ENCODE results near the gene ABCC9. TPM values are rescaled to one million over a fixed set of nuclear protein-coding genes. Genes with fewer than 3 reads are reported as not detected.
"Not testable (repeated sequence)": the region's sequence is repeated elsewhere in the genome, so short reads cannot be mapped to it uniquely, and the experiment has no call there.

Gene ABCC9
- total RNA-seq, 4 donors from 2014 or later, result 2.4 to 14.9 (median 5.9) TPM

DNA sequence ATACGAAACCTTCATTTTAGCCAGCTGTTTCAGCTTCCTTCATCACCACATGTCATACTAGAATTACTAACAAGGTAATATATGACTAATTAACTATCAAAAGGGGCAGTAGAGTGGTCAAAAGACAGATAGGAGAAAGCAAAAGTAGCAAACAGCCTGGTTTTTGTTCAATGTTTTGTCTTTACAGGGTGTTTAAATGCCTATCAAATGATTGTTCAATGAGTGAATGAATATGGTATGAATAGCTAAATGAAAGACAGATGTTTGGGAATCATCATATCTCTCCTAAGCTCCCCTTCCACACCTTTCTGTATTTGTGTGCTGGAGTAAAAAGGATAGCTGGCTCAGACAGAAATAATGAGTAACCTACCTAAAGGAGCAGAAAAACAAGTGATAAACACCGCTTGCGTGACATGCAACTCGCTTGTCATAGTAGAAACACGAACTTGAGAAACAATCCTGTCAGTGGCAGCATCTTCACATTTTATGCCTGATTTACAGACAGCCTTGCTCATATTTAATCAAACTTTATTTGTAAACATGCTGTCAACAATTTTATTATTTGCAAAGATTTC is 34.2 kb downstream of the ABCC9 start:
- H3K27ac ChIP-seq, result no peak overlapping the region
- no peak for TF ChIP-seq POLR2A (IDR thresholded peaks at IDR 0.05)
- TF ChIP-seq, protein P1, sequence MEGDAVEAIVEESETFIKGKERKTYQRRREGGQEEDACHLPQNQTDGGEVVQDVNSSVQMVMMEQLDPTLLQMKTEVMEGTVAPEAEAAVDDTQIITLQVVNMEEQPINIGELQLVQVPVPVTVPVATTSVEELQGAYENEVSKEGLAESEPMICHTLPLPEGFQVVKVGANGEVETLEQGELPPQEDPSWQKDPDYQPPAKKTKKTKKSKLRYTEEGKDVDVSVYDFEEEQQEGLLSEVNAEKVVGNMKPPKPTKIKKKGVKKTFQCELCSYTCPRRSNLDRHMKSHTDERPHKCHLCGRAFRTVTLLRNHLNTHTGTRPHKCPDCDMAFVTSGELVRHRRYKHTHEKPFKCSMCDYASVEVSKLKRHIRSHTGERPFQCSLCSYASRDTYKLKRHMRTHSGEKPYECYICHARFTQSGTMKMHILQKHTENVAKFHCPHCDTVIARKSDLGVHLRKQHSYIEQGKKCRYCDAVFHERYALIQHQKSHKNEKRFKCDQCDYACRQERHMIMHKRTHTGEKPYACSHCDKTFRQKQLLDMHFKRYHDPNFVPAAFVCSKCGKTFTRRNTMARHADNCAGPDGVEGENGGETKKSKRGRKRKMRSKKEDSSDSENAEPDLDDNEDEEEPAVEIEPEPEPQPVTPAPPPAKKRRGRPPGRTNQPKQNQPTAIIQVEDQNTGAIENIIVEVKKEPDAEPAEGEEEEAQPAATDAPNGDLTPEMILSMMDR (IDR thresholded peaks at IDR 0.05), result no peak

DNA sequence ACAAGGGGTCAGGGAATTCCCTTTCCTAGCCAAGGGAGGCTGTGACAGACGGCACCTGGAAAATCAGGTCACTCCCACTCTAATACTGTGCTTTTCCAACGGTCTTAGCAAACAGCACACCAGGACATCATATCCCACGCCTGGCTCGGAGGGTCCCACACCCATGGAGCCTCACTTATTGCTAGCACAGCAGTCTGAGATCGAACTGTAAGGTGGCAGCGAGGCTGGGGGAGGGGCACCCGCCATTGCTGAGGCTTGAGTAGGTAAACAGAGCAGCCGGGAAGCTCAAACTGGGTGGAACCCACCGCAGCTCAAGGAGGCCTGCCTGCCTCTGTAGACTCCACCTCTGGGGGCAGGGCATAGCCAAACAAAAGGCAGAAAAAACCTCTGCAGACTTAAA is 41.7 kb downstream of the ABCC9 start:
- not testable (repeated sequence) for H3K36me3 ChIP-seq, H3K27ac ChIP-seq, H3K4me1 ChIP-seq, DNase-seq, H3K9me3 ChIP-seq, H3K4me3 ChIP-seq, H3K27me3 ChIP-seq

More for the DNA sequence above, 34.2 kb downstream of the ABCC9 start:
- no peaks in the 10 kb centered on the region for H3K27me3 ChIP-seq
- H3K4me3 ChIP-seq, result no peak overlapping the region
- no peak for DNase-seq
- no peaks in the 10 kb centered on the region for H3K9me3 ChIP-seq
- no peaks in the 10 kb centered on the region for H3K4me1 ChIP-seq
- H3K36me3 ChIP-seq, result no peaks in the 10 kb centered on the region

DNA sequence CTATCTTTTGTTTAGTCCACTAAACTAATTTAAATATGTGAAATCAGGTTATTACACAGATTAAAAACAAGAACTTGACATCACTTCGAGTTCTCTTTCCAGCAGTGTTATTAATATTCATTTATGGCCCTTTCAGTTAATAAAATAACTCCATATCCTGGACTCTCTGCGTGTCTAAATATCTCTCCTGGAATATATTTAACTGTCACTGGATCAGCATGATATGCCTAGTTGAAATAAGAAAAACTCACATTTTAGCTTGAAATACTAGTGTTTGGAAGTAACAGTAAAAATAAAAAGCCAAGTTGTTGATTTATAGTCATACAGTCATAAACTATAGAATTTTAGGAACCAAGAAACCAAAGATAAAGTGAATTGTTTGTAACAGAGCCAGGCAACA is 45.6 kb downstream of the ABCC9 start:
- TF ChIP-seq, protein P1 (IDR thresholded peaks at IDR 0.05), result no peak
- TF ChIP-seq POLR2A (IDR thresholded peaks at IDR 0.05), result no peak
- H3K4me1 ChIP-seq, result no peaks in the 10 kb centered on the region
- no peak overlapping the region for H3K27ac ChIP-seq

DNA sequence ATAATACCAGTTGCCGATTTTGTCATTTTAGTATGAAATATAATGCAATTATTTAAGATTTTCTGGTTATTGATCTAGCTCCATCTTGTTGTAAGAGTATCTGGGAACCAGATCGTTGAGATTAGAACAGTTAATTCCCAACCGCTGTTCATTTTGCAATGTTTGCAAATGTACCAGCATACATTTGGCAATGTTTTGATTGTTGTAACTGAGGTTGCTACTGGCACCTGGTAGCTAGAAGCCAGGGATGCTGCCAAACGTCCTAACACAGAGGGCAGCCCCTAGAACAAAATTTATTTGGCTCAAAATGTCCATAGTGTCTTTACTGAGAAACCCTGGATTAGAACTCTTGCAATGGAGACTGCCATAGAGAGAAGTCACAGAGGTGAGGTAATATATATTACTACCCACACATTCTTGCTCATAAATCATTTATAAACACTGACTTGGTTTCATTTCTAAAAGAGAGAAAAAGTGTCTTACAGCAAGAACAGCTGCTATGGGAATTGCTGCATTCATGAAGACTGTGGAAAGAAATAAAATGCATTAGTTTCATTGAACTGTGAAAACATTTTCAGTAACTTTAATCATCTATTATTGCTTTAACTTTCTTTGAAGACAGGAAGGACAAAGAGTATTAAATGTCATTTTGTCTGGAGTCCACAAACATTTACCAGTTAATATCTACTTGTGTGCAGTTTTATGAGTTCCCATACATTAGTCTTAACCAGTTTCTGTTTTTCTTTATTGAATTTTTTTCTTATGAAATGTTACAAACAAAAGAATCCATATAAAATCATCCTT is 46.2 kb downstream of the ABCC9 start:
- no peaks in the 10 kb centered on the region for H3K27me3 ChIP-seq
- peak overlapping the region in 1 of 4 donors; percentile 33 for H3K27ac ChIP-seq
- H3K4me3 ChIP-seq, result no peak overlapping the region
- no peaks in the 10 kb centered on the region for H3K4me1 ChIP-seq
- no peaks in the 10 kb centered on the region for H3K9me3 ChIP-seq
- TF ChIP-seq, protein P1 (IDR thresholded peaks at IDR 0.05), result no peak
- no peak for TF ChIP-seq POLR2A (IDR thresholded peaks at IDR 0.05)
- no peaks in the 10 kb centered on the region for H3K36me3 ChIP-seq
- no peak for DNase-seq

More for the DNA sequence above, 45.6 kb downstream of the ABCC9 start:
- H3K9me3 ChIP-seq, result no peaks in the 10 kb centered on the region
- no peaks in the 10 kb centered on the region for H3K36me3 ChIP-seq
- DNase-seq, result no peak
- H3K27me3 ChIP-seq, result no peaks in the 10 kb centered on the region
- no peak overlapping the region for H3K4me3 ChIP-seq

DNA sequence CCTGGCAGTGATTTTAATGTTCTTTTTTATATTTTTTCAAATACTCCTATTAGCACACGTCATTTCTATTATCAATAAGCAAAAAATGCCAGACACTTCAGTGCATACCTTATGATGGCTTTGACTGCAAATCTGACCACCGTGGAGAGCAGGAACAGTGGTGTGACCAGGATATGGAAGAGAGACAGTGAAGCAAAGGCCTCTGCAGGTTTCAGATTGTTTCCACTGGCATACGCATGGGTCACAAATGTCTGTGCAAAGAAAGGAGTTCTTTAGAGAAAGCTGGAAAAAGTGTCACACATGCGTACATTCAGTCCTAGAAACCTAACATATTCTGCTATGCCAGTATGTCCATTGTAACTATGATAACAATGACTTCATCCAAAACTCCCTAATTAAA is 47.3 kb downstream of the ABCC9 start:
- Histone ChIP-seq H3K27me3 (no peaks in the 10 kb centered on the region), H3K27ac (no peak overlapping the region), H3K4me3 (no peak overlapping the region), H3K4me1 (no peaks in the 10 kb centered on the region), H3K36me3 (no peaks in the 10 kb centered on the region), H3K9me3 (no peaks in the 10 kb centered on the region)
- TF ChIP-seq, protein P1 (IDR thresholded peaks at IDR 0.05), result no peak
- no peak for TF ChIP-seq POLR2A (IDR thresholded peaks at IDR 0.05)
- DNase-seq, result no peak

DNA sequence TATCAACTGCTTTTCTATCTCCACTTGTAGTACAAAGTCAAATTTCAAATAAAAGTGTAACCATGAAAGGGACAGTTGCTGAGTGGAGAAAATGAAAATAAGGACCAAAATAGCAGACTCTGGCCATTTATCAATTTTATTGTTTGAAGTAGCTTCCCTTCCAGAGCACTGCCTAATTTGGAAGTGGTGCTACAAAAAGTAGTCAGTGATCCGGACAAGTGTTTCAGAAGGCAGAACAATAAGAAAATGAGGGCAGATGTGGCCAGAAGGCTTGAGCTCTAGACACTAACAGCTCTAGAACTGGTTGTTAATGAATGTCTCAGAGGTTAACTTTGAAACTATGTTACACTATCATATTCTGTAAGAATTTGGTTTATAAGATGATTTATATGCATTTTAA is 48.9 kb downstream of the ABCC9 start:
- H3K4me3 ChIP-seq, result no peak overlapping the region
- no peaks in the 10 kb centered on the region for H3K36me3 ChIP-seq
- H3K27me3 ChIP-seq, result no peaks in the 10 kb centered on the region
- H3K4me1 ChIP-seq, result no peaks in the 10 kb centered on the region
- no peak for TF ChIP-seq POLR2A (IDR thresholded peaks at IDR 0.05)
- TF ChIP-seq, protein P1 (IDR thresholded peaks at IDR 0.05), result no peak
- no peak for DNase-seq
- peak overlapping the region in 1 of 4 donors; percentile 54 for H3K27ac ChIP-seq
- H3K9me3 ChIP-seq, result no peaks in the 10 kb centered on the region

Measured in Peyer's patch (tissue), 4 donors.